ENCODE results near the gene PRKAR2B.

GRCh38 chr7:107032050-107032449 lies 12.5 kb upstream of the PRKAR2B start:
- no peak for TF ChIP-seq POLR2A (IDR thresholded peaks at IDR 0.05)
- no peak for TF ChIP-seq EP300 (IDR thresholded peaks at IDR 0.05)
